H1 (cell line): ENCODE results near the gene S100A8. TPM values are rescaled to one million over a fixed set of nuclear protein-coding genes. Genes with fewer than 3 reads are reported as not detected.

Experiments used
- CTCF ChIA-PET: fragments of 300-600 bp; sonication (Branson Sonifier 250); formaldehyde crosslinking; loops from one replicate; lab custom pipeline; 2021; ENCODE audit not compliant: partially characterized antibody; lab: Charles Lee
- POLR2A ChIA-PET: fragments of 300-600 bp; sonication (Branson Sonifier 250); formaldehyde crosslinking; loops from one replicate; lab custom pipeline; 2021; ENCODE audit warnings: inconsistent platforms; ENCODE audit not compliant: partially characterized antibody; lab: Charles Lee
- DNase-seq, 2 experiments: peaks; one replicate each; pipeline versions ENCODE4 v3.0.0 to v3.0.0-alpha.2; 2010 to 2022; ENCODE audit warnings: low spot score in 2 of 2, low read depth in 1 of 2, mixed read lengths in 1 of 2
- FAIRE-seq: peaks from 2 replicates; lab custom pipeline; 2011; peaks lifted over from hg19 to GRCh38; lab: Jason Lieb, UNC
- H2AFZ ChIP-seq: 2 replicates; pipeline ENCODE4 v1.8.1; 2012; ENCODE audit warnings: low read length, inconsistent platforms
- H2AK5ac ChIP-seq: 2 replicates; pipeline ENCODE4 v1.6.1; 2013; ENCODE audit warnings: low read depth, low read length
- H2BK120ac ChIP-seq: replicated peaks from 2 replicates; pipeline ENCODE3; 2013; ENCODE audit warnings: low read depth, low read length, inconsistent platforms
- H2BK12ac ChIP-seq: 2 replicates; pipeline ENCODE4 v1.6.1; 2013; ENCODE audit warnings: low read depth, low read length
- H2BK15ac ChIP-seq: 2 replicates; pipeline ENCODE4 v1.6.1; 2013; ENCODE audit warnings: low read length
- H2BK20ac ChIP-seq: 2 replicates; pipeline ENCODE4 v1.6.1; 2013; ENCODE audit warnings: low read length
- H2BK5ac ChIP-seq: 2 replicates; pipeline ENCODE4 v1.6.1; 2013; ENCODE audit warnings: low read depth, low read length
- H3K14ac ChIP-seq: 2 replicates; pipeline ENCODE4 v1.6.1; 2013; ENCODE audit warnings: inconsistent platforms; ENCODE audit not compliant: insufficient read length
- H3K18ac ChIP-seq: 2 replicates; pipeline ENCODE4 v1.6.1; 2013; ENCODE audit warnings: low read length; ENCODE audit errors: extremely low read depth
- H3K23ac ChIP-seq: 2 replicates; pipeline ENCODE4 v1.6.1; 2013; ENCODE audit warnings: inconsistent platforms; ENCODE audit not compliant: insufficient read length
- H3K23me2 ChIP-seq: 2 replicates; pipeline ENCODE4 v1.6.1; 2013; ENCODE audit warnings: low read depth, low read length
- H3K27ac ChIP-seq: 2 replicates; pipeline ENCODE4 v1.6.1; 2011; ENCODE audit warnings: low read depth, low read length, inconsistent platforms
- H3K27me3 ChIP-seq, 4 experiments: replicated peaks in 1 of 4; 1 replicate in 1 of 4; 2 replicates in 3 of 4; pipeline versions ENCODE4 v1.6.1 to v1.8.1; 2011 to 2013; ENCODE audit warnings: low read length in 3 of 4, mild to moderate bottlenecking in 3 of 4, inconsistent platforms in 2 of 4, mixed read lengths in 2 of 4, moderate library complexity in 1 of 4; ENCODE audit not compliant: control insufficient read depth in 3 of 4, insufficient read depth in 3 of 4; ENCODE audit errors: extremely low read depth in 1 of 4
- H3K36me3 ChIP-seq, 4 experiments: 2 replicates each; pipeline versions ENCODE4 v1.6.1 to v1.8.1; 2011 to 2013; ENCODE audit warnings: mild to moderate bottlenecking in 4 of 4, low read length in 3 of 4, moderate library complexity in 2 of 4, control low read depth in 1 of 4, inconsistent platforms in 1 of 4; ENCODE audit not compliant: insufficient read depth in 4 of 4, control insufficient read depth in 2 of 4
- H3K4ac ChIP-seq: replicated peaks from 2 replicates; pipeline ENCODE3; 2013; ENCODE audit warnings: low read length, low read depth, mixed read lengths, inconsistent platforms; ENCODE audit not compliant: insufficient read length
- H3K4me1 ChIP-seq, 4 experiments: replicated peaks in 1 of 4; 1 replicate in 1 of 4; 2 replicates in 3 of 4; pipeline versions ENCODE4 v1.6.1 to v1.8.1; 2011 to 2013; ENCODE audit warnings: low read length in 3 of 4, inconsistent platforms in 2 of 4, mixed read lengths in 1 of 4; ENCODE audit not compliant: insufficient read depth in 4 of 4, control insufficient read depth in 3 of 4
- H3K4me2 ChIP-seq, 2 experiments: 2 replicates each; pipeline versions ENCODE4 v1.6.1 to v1.8.1; 2011 to 2013; ENCODE audit warnings: low read depth in 2 of 2, low read length in 2 of 2, control low read depth in 1 of 2, inconsistent platforms in 1 of 2, mild to moderate bottlenecking in 1 of 2; ENCODE audit not compliant: insufficient read depth in 1 of 2
- H3K4me3 ChIP-seq, 4 experiments: fragments of 200-600, 300-600 bp in 1 of 4; sonication (generic), shearing (Covaris generic), sonication (Bioruptor Twin) in 1 of 4; 2 replicates each; pipeline versions ENCODE4 v1.5.1 to v1.8.1; 2011 to 2016; ENCODE audit warnings: low read length in 4 of 4, low read depth in 3 of 4, control low read depth in 2 of 4, inconsistent platforms in 2 of 4, mild to moderate bottlenecking in 2 of 4, mixed read lengths in 1 of 4, moderate library complexity in 1 of 4; ENCODE audit not compliant: insufficient read depth in 2 of 4; ENCODE audit errors: extremely low read depth in 1 of 4
- H3K56ac ChIP-seq: replicated peaks from 2 replicates; pipeline ENCODE3; 2013; ENCODE audit warnings: low read depth, mild to moderate bottlenecking, mixed read lengths, low read length, inconsistent platforms; ENCODE audit not compliant: insufficient read length
- H3K79me1 ChIP-seq: 2 replicates; pipeline ENCODE4 v1.6.1; 2013; ENCODE audit warnings: low read depth, low read length, control low read depth
- H3K79me2 ChIP-seq, 2 experiments: 2 replicates each; pipeline versions ENCODE4 v1.6.1 to v1.8.1; 2012 to 2013; ENCODE audit warnings: low read length in 2 of 2, mild to moderate bottlenecking in 2 of 2, inconsistent platforms in 1 of 2; ENCODE audit not compliant: insufficient read depth in 2 of 2, control insufficient read depth in 1 of 2
- H3K9ac ChIP-seq, 4 experiments: replicated peaks in 1 of 4; 1 replicate in 1 of 4; 2 replicates in 3 of 4; pipeline versions ENCODE4 v1.6.1 to v1.8.1; 2011 to 2013; ENCODE audit warnings: low read depth in 3 of 4, low read length in 3 of 4, control low read depth in 2 of 4, mild to moderate bottlenecking in 2 of 4, moderate library complexity in 2 of 4, inconsistent platforms in 1 of 4; ENCODE audit errors: extremely low read depth in 1 of 4
- H3K9me3 ChIP-seq, 2 experiments: 2 replicates each; pipeline versions ENCODE4 v1.6.1 to v1.8.1; 2012 to 2013; ENCODE audit warnings: mild to moderate bottlenecking in 2 of 2, moderate library complexity in 2 of 2, control low read depth in 1 of 2, inconsistent platforms in 1 of 2, low read depth in 1 of 2, low read length in 1 of 2, mixed read lengths in 1 of 2; ENCODE audit not compliant: insufficient read depth in 2 of 2
- H4K20me1 ChIP-seq, 2 experiments: replicated peaks in 1 of 2; 2 replicates each; pipeline versions ENCODE3 to v1.8.1; 2011 to 2013; ENCODE audit warnings: inconsistent platforms in 2 of 2, low read length in 2 of 2, mild to moderate bottlenecking in 1 of 2; ENCODE audit not compliant: insufficient read depth in 2 of 2, control insufficient read depth in 1 of 2
- H4K5ac ChIP-seq: 2 replicates; pipeline ENCODE4 v1.6.1; 2013; ENCODE audit warnings: low read length, low read depth, mixed read lengths, inconsistent platforms; ENCODE audit not compliant: insufficient read length
- H4K8ac ChIP-seq: 2 replicates; pipeline ENCODE4 v1.8.0; 2013; ENCODE audit warnings: mild to moderate bottlenecking, moderate library complexity, low read length, inconsistent platforms; ENCODE audit not compliant: insufficient read depth; ENCODE audit errors: extremely low read depth
- H4K91ac ChIP-seq: replicated peaks from 2 replicates; pipeline ENCODE3; 2013; ENCODE audit warnings: low read length, mixed read lengths, inconsistent platforms; ENCODE audit not compliant: insufficient read length
- EP300 ChIP-seq, 2 experiments: IDR thresholded peaks; 1 replicate in 1 of 2; 2 replicates in 1 of 2; pipeline ENCODE4 v1.6.1; 2011 to 2012; ENCODE audit warnings: low read depth in 2 of 2, low read length in 2 of 2, mild to moderate bottlenecking in 2 of 2, borderline replicate concordance in 1 of 2, inconsistent platforms in 1 of 2, moderate library complexity in 1 of 2
- FOSL1 ChIP-seq: IDR thresholded peaks from 2 replicates; pipeline ENCODE4 v1.6.1; 2011; ENCODE audit warnings: mild to moderate bottlenecking, low read depth, low read length, moderate library complexity; ENCODE audit not compliant: insufficient read depth
- PHF8 ChIP-seq: fragments of 200-600 bp; sonication (generic); conservative IDR thresholded peaks from 2 replicates; pipeline ENCODE4 v1.7.1; 2012; ENCODE audit warnings: low read depth, mild to moderate bottlenecking, inconsistent platforms, low read length, moderate library complexity
- RBBP5 ChIP-seq: IDR thresholded peaks from 2 replicates; pipeline ENCODE4 v1.7.1; 2012; ENCODE audit warnings: low read depth, mild to moderate bottlenecking, inconsistent platforms, low read length, moderate library complexity, borderline replicate concordance
- SP2 ChIP-seq: IDR thresholded peaks from 2 replicates; pipeline ENCODE4 v1.6.1; 2012; ENCODE audit warnings: mild to moderate bottlenecking, low read length, inconsistent platforms
- YY1 ChIP-seq: IDR thresholded peaks from 2 replicates; pipeline ENCODE4 v1.6.1; 2011; ENCODE audit warnings: low read depth, mild to moderate bottlenecking, low read length
- WGBS, 2 experiments: shearing (Covaris generic) in 1 of 2; methylation state at CpG; one replicate each; pipeline versions ENCODE4 v1.1.6 to v1.1.7; 2013 to 2015; ENCODE audit warnings: low lambda C conversion rate in 2 of 2, mixed read lengths in 2 of 2, inconsistent platforms in 1 of 2, low coverage in 1 of 2, missing lambda C conversion rate in 1 of 2; ENCODE audit not compliant: insufficient replicate concordance in 2 of 2, insufficient coverage in 1 of 2, insufficient read length in 1 of 2; ENCODE audit errors: extremely low coverage in 1 of 2, missing lambda C conversion rate in 1 of 2; 5-methylcytosine and 5-hydroxymethylcytosine counted together
- polyA plus RNA-seq, 7 experiments: library from polyadenylated mRNA; depleted of rRNA in 3 of 7; stranded (reverse) in 5 of 7; unstranded in 2 of 7; fragments of >200 nt in 5 of 7; fragments of 200-250 nt in 2 of 7; gene quantifications; 1 replicate in 5 of 7; 2 replicates in 1 of 7; 4 replicates in 1 of 7; pipeline versions ENCODE4 v1.2.1 to v1.2.3, GENCODE V29; 2011 to 2013; ENCODE audit warnings: missing spikeins in 2 of 7, mixed read lengths in 2 of 7
- total RNA-seq: library from RNA; stranded (reverse); fragmentation: NEBNext Ultra II Directional; extraction: Animal tissue kit (Norgen Biotek cat#: 25700); gene quantifications from 2 replicates; pipeline ENCODE4 v1.2.1, GENCODE V29; 2021

S100A8 gene
- total and polyA plus RNA-seq, 2 of the 8 experiments (the other 6 are each of a cell fraction or from before 2014, with no cell fraction given): not detected

GRCh38 chr1:153431002-153431401 lies 40.1 kb upstream of the S100A8 start:
- Histone ChIP-seq H2BK120ac (no peak overlapping the region), H4K8ac (no peak overlapping the region), H3K4ac (peak overlapping the region; percentile 83), H3K14ac (no peak overlapping the region), H3K79me2 (no peaks in the 10 kb centered on the region), H3K9me3 (no peaks in the 10 kb centered on the region), H3K23ac (no peak overlapping the region), H3K4me2 (no peak overlapping the region)
- CTCF ChIA-PET: interaction anchor here (0.6 to 1.8 kb wide), 4 partner anchors 8 to 77 kb away, joined by 3 to 5 read pairs (median 3); no protein-coding TSS in a partner anchor
- TF ChIP-seq YY1 (no peak), RBBP5 (no peak), SP2 (no peak), FOSL1 (no peak), PHF8 (no peak), EP300 (IDR thresholded peaks at IDR 0.05; ENCODE audit: borderline replicate concordance in 1 of 2, low read depth in 2 of 2, low read length in 2 of 2) (no peak)
- TF ChIP-seq, all 59 proteins: peak for 0
- Histone ChIP-seq H4K20me1 (peaks cover 0 to 7% of the 10 kb centered on the region in 2 experiments), H4K91ac (peak overlapping the region; percentile 50), H2BK15ac (no peak overlapping the region), H3K18ac (no peak overlapping the region), H3K4me1 (no peaks in the 10 kb centered on the region; a peak in 2 of 7 replicates), H3K27ac (no peak overlapping the region), H2BK20ac (no peak overlapping the region), H3K9ac (no peak overlapping the region), H4K5ac (no peak overlapping the region), H2AFZ (no peak overlapping the region), H3K23me2 (no peaks in the 10 kb centered on the region; the same call in 1 of the 2 replicates), H3K56ac (no peak overlapping the region), H2AK5ac (peak overlapping the region; percentile 56; the same call in 1 of the 2 replicates), H2BK12ac (no peak overlapping the region; the same call in 1 of the 2 replicates), H3K36me3 (no peaks in the 10 kb centered on the region), H2BK5ac (0 out of 2 replicates have a peak overlapping the region, but pooled peaks have one; percentile 37), H3K79me1 (no peaks in the 10 kb centered on the region), H3K27me3 (no peaks in the 10 kb centered on the region), H3K4me3 (no peak overlapping the region)
- 84% methylated on average over 17 of the region's 17 CpGs; no CpG with 5 or more reads in 1 of the 2 experiments for WGBS, 2 experiments
- peak in 1 of 2 experiments; percentile 7 for DNase-seq
- FAIRE-seq: no peak
- POLR2A ChIA-PET: no interaction called here
